Hypothalamus (tissue), 51 donors: ENCODE results near the gene ZNF217.
"Not testable (repeated sequence)": the region's sequence is repeated elsewhere in the genome, so short reads cannot be mapped to it uniquely, and the experiment has no call there.

ENCODE experiments used
- DNase-seq, 51 donors: peaks; one replicate each; lab custom pipeline; 2025; lab: John Stamatoyannopoulos, UW

The ZNF217 gene

DNA sequence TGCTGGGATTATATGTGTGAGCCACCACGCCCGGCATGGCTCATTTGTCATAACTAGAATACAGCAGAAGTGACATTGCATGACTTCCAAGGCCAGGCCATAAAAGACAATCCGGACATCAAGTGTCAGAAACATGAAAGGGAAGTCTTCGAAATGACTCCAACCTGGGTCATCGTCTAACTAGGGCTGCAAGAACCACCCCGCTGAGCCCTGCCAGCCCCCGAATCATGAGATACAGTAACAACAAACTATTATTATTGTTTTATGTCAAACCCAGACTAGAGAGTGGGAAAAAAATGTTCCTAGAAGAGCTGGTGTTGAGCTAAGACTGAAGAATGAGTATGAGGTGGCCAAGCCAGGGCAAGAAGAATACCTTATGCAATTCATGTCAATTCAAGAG is 59.6 kb downstream of the ZNF217 start:
- no peak for DNase-seq

DNA sequence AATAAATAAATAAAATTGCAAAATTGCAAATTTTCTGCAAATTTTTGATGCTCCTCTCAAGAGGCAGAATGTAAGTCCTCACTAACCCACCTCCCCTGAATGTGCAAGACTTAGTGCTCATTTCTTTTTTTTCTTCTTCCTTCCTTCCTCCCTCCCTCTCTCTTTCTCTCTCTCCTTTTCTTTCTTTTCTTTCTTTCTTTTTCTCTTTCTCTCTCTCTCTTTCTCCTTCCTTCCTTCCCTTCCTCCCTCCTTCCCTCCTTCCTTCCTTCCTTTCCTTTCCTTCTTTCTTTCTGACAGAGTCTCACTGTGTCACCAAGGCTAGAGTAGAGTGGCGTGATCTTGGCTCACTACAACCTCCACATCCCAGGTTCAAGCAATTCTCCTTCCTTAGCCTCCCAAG is 60.1 kb downstream of the ZNF217 start:
- no peak for DNase-seq

DNA sequence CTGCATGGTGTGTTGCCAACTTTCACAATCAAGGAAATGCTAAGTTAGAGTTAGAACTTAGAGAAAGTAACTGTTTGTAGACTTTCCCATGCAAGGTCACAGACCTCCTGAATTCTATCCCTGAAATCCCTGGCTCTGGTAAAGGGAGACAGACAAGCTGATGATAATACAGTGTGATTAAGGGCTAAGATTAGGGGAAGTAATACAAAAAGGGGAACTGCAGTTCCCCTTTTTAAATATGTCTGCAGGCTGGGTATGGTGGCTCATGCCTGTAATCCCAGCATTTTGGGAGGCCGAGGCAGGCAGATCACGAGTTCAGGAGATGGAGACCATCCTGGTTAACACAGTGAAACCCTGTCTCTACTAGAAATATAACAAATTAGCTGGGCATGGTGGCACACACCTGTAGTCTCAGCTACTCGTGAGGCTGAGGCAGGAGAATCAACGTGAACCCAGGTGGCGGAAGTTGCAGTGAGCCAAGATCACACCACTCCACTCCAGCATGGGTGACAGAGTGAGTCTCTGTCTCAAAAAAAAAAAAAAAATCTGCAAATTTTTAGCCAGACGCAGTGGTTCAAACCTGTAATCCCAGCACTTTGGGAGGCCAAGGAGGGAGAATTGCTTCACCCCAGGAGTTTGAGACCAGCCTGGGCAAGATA is 60.9 kb downstream of the ZNF217 start:
- DNase-seq = not testable (repeated sequence)

DNA sequence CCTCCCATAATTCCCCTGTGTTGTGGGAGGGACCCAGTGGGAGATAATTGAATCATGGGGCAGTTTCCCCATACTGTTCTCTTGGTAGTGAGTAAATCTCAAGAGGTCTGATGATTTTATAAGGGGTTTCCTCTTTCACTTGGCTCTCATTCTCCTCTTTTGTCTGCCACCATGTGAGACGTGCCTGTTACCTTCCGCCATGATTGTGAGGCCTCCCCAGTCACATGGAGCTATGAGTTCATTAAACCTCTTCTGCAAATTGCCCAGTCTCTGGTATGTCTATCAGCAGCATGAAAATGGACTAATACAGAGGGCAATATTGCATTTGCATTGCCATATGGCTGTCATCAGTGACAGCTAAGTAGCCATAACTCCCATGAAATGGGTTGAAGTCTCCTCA is 63.2 kb downstream of the ZNF217 start:
- no peak for DNase-seq

DNA sequence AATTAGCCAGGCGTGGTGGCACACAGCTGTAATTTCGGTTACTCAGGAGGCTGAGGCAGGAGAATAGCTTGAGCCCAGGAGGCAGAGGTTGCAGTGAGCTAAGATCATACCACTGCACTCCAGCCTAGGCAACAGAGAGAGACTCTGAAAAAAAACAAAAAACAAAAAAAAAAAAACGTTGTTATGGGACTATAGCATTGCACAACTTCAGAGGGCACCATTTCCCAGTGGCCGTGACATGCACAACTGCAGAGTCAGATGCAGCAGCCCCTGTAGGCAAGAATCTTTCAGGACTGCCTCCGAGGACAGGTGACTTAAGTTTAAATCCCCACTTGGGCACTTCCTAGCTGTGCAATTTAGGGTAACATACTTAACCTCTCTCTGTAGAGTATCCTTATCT is 64.0 kb downstream of the ZNF217 start:
- no peak for DNase-seq

DNA sequence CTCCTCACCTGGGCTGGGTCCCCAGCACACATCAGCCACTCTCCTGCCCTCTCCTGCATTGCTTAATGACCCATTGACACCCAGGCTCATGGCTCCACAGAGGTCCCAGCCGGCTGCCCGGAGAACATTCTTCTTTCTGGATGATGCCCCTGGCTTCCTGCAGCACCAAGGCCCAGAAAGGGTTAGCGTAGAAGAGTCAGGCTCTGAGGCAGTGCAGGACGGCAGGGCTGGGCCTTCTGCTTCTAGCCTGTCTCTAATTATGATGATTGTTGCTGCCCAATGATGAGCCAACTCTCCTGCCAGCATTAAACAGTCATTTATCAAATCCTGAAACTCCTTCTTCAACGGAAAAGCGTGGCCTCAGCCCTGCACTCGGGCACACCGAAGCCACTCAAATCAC is 66.4 kb downstream of the ZNF217 start:
- no peak for DNase-seq

DNA sequence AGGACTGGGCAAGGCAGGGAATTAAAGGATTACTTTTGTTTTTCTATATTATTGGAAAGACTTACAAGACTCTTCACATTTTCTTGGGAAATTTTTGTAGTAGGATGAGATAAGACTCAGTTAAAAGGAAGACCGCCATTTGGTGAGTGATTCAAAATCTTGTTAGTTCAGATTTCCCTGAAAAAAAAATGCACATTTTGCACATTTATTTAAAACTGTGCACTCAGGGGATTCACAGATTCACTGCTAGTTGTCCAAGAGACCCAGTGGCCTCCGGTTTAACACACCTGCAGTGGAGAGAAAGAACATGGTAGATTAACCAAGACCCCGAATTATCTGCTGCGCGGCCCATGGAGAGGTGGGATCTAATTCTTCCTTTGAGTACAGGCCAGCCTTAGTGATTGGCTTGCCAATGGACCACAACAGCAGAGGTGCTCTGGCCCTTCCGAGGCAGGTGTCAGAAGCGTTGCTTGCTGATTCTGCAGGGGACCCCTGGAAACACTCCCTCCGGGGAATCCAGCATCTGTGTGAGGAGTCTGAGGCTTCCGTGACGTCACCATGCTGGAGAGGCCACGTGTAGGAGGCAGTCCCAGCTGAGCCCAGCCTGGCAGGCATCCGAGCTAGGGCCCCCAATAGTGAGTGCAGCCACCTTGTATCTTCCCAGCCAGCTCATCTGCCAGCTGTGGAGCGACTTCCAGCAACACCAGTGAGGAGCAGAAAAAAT is 68.9 kb downstream of the ZNF217 start:
- DNase-seq = no peak

DNA sequence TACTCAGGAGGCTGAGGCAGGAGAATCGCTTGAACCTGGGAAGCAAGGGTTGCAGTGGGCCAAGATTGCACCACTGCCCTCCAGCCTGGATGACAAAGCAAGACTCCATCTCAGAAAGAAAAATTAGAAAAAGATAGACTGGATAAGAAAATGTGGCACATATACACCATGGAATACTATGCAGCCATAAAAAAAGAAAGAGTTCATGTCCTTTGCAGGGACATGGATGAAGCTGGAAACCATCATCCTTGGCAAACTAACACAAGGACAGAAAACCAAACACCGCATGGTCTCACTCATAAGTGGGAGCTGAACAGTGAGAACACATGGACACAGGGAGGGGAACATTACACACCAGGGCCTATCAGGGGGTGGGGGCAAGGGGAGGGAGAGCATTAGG is 70.0 kb downstream of the ZNF217 start:
- DNase-seq = not testable (repeated sequence)

DNA sequence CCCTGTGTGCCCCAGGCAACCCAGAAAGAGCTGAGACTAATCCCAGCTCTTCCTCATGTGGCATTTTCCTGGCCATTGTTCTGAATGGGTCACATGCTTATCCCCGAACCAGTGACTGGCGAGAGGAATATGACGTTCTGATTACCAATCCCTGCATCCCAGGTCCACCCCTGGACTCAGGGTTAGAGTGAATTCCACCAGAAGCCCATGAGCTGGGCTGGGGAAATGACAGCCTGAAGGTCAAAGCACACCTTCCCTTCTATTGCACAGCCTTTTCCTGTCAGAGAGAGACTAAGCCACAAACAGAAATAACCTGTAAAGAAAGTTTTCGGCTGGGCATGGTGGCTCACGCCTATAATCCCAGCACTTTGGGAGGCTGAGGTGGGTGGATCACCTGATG is 70.9 kb downstream of the ZNF217 start:
- no peak for DNase-seq

DNA sequence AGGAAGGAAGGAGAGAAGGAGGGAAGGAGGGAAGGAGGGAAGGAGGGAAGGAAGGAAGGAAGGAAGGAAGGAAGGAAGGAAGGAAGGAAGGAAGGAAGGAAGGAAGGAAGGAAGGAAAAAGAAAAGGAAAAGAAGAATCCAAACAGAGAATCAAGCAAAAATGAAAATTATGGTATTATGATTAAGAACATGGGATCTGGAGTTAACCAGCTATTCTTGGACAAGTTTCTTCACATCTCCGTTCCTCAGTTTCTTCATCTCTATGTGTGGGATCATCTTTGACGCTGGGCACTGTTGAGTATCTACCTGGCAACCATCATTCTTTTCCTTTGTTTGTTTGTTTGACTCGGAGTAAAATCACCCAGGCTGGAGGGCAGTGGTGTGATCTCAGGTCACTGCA is 71.6 kb downstream of the ZNF217 start:
- no peak for DNase-seq

DNA sequence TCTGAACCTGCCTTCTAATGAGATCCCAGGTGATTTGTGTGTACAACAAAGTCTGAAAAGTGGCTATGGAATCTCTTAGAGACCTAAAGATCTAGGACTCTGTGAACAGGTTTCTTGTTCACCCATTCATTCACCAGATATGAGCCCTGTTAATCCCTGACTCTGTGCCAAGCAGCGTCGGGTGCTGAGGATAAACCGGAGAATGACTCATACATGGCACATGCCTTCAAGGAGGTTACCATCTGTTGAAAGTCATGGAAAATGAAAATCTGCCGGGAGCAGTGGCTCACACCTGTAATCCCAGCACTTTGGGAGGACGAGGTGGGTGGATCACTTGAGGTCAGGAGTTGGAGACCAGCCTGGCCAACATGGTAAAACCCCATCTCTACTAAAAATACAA is 72.2 kb downstream of the ZNF217 start:
- DNase-seq = not testable (repeated sequence)

DNA sequence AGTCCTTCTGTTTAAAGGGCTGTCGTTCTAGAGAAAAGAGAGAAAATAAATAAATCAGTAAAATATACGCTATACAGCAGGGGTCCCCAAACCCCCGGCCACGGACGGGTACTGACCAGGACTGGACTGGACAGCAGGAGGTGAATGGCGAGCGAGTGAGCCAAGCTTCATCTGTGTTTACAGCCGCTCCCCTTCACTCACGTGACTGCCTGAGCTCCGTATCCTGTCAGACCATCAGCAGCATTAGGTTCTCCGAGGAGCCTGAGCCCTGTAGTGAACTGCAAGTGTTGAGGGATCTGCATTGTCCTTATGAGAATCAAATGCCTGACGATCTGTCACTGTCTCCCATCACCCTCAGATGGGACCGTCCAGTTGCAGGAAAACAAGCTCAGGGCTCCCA is 76.5 kb downstream of the ZNF217 start:
- no peak for DNase-seq
